Measurements from ENCODE around the gene PIH1D2. TPM values are rescaled to one million over a fixed set of nuclear protein-coding genes. Genes with fewer than 3 reads are reported as not detected.

The PIH1D2 gene
- total RNA-seq, 1 experiment from 2014 or later, result 1.6 TPM

GRCh38 chr11:112118176-112118575 is 44.4 kb upstream of the PIH1D2 start:
- H3K4me1 ChIP-seq (ENCODE audit: control insufficient read depth in 1 of 2, insufficient read depth in 2 of 2, low read length in 2 of 2), result peaks cover 50 to 73% of the 10 kb centered on the region in 2 experiments
- no peaks in the 10 kb centered on the region for H4K20me1 ChIP-seq (ENCODE audit: insufficient read depth)
- no peak overlapping the region for H3K4me3 ChIP-seq (replicated peaks in 1 of 2; ENCODE audit: low read depth in 1 of 2, low read length in 2 of 2)
- CTCF ChIA-PET, result no interaction called here
- intact Hi-C loops (cut with micrococcal nuclease), result no loop called here
- H3K79me2 ChIP-seq (ENCODE audit: insufficient read depth, low read length), result no peaks in the 10 kb centered on the region
- no peaks in the 10 kb centered on the region for H3K36me3 ChIP-seq (ENCODE audit: control insufficient read depth in 1 of 2, insufficient read depth in 2 of 2, low read length in 2 of 2)
- POLR2A ChIA-PET, result no interaction called here
- H3K9me3 ChIP-seq (ENCODE audit: control insufficient read depth in 1 of 2, insufficient read depth in 1 of 2, low read depth in 1 of 2, low read length in 2 of 2), result no peaks in the 10 kb centered on the region
- DNase-seq (ENCODE audit: low read depth, low spot score) (no peak), ATAC-seq (no peak)
- H3K27ac ChIP-seq (ENCODE audit: low read depth, low read length), result peak overlapping the region; percentile 93; the same call in 1 of the 2 replicates
- RAD21 ChIA-PET (ENCODE audit: low non-redundant PET in 1 of 2, low total read pairs in 2 of 2, uncharacterized antibody in 2 of 2, unreplicated experiment in 2 of 2), result no interaction called here
- no peaks in the 10 kb centered on the region for H3K27me3 ChIP-seq (ENCODE audit: insufficient read depth, low read length)
- no peak overlapping the region for H3K9ac ChIP-seq (ENCODE audit: low read length)
- no peaks in the 10 kb centered on the region for H3K9me2 ChIP-seq (ENCODE audit: insufficient read depth)
- no TSS peak for BruUV-seq (replicated peaks)
- H3K4me2 ChIP-seq (ENCODE audit: low read length), result peak overlapping the region; percentile 25; the same call in 1 of the 2 replicates
- H2AFZ ChIP-seq (ENCODE audit: low read depth, low read length, poor library complexity, severe bottlenecking), result no peak overlapping the region
- TF ChIP-seq ELF1 (IDR thresholded peaks at IDR 0.05; ENCODE audit: borderline replicate concordance, low read depth) (no peak), REST (IDR thresholded peaks at IDR 0.05; ENCODE audit: low read depth) (no peak), SRF (IDR thresholded peaks at IDR 0.05; ENCODE audit: low read depth) (no peak), FOSL1 (IDR thresholded peaks at IDR 0.05; ENCODE audit: low read depth) (no peak), CBX3 (IDR thresholded peaks at IDR 0.05; ENCODE audit: low read depth) (no peak), ZFX (IDR thresholded peaks at IDR 0.05) (no peak), MAX (IDR thresholded peaks at IDR 0.05) (no peak), CEBPB (IDR thresholded peaks at IDR 0.05; ENCODE audit: low read depth) (no peak), EZH2 (IDR thresholded peaks at IDR 0.05) (no peak), ATF3 (IDR thresholded peaks at IDR 0.05) (no peak), TCF7L2 (IDR thresholded peaks at IDR 0.05; ENCODE audit: borderline replicate concordance, extremely low read depth, insufficient read depth, insufficient read length) (no peak), POLR2A (IDR thresholded peaks at IDR 0.05; ENCODE audit: borderline replicate concordance, extremely low read depth, insufficient read depth, insufficient read length) (no peak), EZH2phosphoT487 (IDR thresholded peaks at IDR 0.05; ENCODE audit: borderline replicate concordance) (no peak), JUND (IDR thresholded peaks at IDR 0.05) (no peak), ZBTB33 (IDR thresholded peaks at IDR 0.05; ENCODE audit: extremely low read depth, insufficient replicate concordance, low read length) (no peak), EGR1 (IDR thresholded peaks at IDR 0.05; ENCODE audit: low read depth) (no peak), CTCF (IDR thresholded peaks at IDR 0.05 in 2 of 3, conservative IDR thresholded peaks at IDR 0.05 in 1 of 3; ENCODE audit: borderline replicate concordance in 1 of 3, insufficient read depth in 1 of 3, low read depth in 2 of 3, low read length in 2 of 3) (no peak), SIN3A (IDR thresholded peaks at IDR 0.05; ENCODE audit: low read depth) (no peak), ZNF274 (IDR thresholded peaks at IDR 0.05; ENCODE audit: low read depth, low read length) (no peak)
